Endodermal cell (in vitro differentiated cells): ENCODE data around the gene LYZL2. TPM values are rescaled to one million over a fixed set of nuclear protein-coding genes. Genes with fewer than 3 reads are reported as not detected.

ENCODE experiments used
- DNase-seq: peaks from one replicate; pipeline ENCODE4 v3.0.0-alpha.2; 2017
- H3K27ac ChIP-seq: 2 replicates; pipeline ENCODE4 v1.5.1; 2013; ENCODE audit warnings: mild to moderate bottlenecking, low read depth, low read length, moderate library complexity
- H3K27me3 ChIP-seq: 2 replicates; pipeline ENCODE4 v1.6.1; 2013; ENCODE audit warnings: mild to moderate bottlenecking, low read length, moderate library complexity; ENCODE audit not compliant: insufficient read depth, control insufficient read depth, poor library complexity, severe bottlenecking
- H3K36me3 ChIP-seq: 2 replicates; pipeline ENCODE4 v1.7.0; 2013; ENCODE audit warnings: mild to moderate bottlenecking, low read length, moderate library complexity; ENCODE audit not compliant: control insufficient read depth, insufficient read depth
- H3K4me1 ChIP-seq: one replicate; pipeline ENCODE4 v1.7.0; 2013; ENCODE audit warnings: low read length; ENCODE audit not compliant: control insufficient read depth, insufficient read depth
- H3K4me3 ChIP-seq: 2 replicates; pipeline ENCODE4 v1.5.1; 2013; ENCODE audit warnings: mild to moderate bottlenecking, low read length, moderate library complexity
- H3K9ac ChIP-seq: 2 replicates; pipeline ENCODE4 v1.6.1; 2013; ENCODE audit warnings: mild to moderate bottlenecking, low read length, moderate library complexity; ENCODE audit not compliant: poor library complexity, severe bottlenecking; ENCODE audit errors: extremely low read depth
- H3K9me3 ChIP-seq: 2 replicates; pipeline ENCODE4 v1.6.1; 2013; ENCODE audit warnings: mild to moderate bottlenecking, low read length, moderate library complexity; ENCODE audit not compliant: control insufficient read depth
- H3K27ac Mint-ChIP-seq: 2 replicates; pipeline ENCODE4 v1.8.0; 2020; ENCODE audit warnings: mixed read lengths
- H3K27me3 Mint-ChIP-seq: 2 replicates; pipeline ENCODE4 v1.8.0; 2021; ENCODE audit warnings: mild to moderate bottlenecking, mixed read lengths; ENCODE audit not compliant: insufficient read depth
- H3K36me3 Mint-ChIP-seq: 2 replicates; pipeline ENCODE4 v1.8.0; 2020; ENCODE audit warnings: low read depth, mixed read lengths
- H3K4me1 Mint-ChIP-seq: 2 replicates; pipeline ENCODE4 v1.8.0; 2020; ENCODE audit warnings: mixed read lengths
- H3K4me3 Mint-ChIP-seq: 2 replicates; pipeline ENCODE4 v1.8.0; 2020; ENCODE audit warnings: mild to moderate bottlenecking, moderate library complexity, mixed read lengths
- H3K9me3 Mint-ChIP-seq: 2 replicates; pipeline ENCODE4 v1.8.0; 2020; ENCODE audit warnings: mild to moderate bottlenecking, mixed read lengths
- CTCF ChIP-seq: fragments of 200-600 bp; sonication (generic); conservative IDR thresholded peaks from 2 replicates; pipeline ENCODE4 v1.5.0; 2021; ENCODE audit warnings: antibody characterized with exemption, mild to moderate bottlenecking
- WGBS, 2 experiments: methylation state at CpG; one replicate each; pipeline versions ENCODE4 v1.1.5 to v1.1.7; 2013; ENCODE audit warnings: missing lambda C conversion rate in 2 of 2, mixed read lengths in 1 of 2; ENCODE audit not compliant: insufficient coverage in 1 of 2, insufficient read length in 1 of 2; 5-methylcytosine and 5-hydroxymethylcytosine counted together
- total RNA-seq, 2 donors: library from RNA; stranded (reverse); fragmentation: NEBNext Ultra II Directional in 1 of 2; extraction: Animal tissue kit (Norgen Biotek cat#: 25700) in 1 of 2; gene quantifications; 2 replicates in 1 of 2; 3 replicates in 1 of 2; pipeline ENCODE4 v1.2.1, GENCODE V29; 2021

Gene LYZL2
- total RNA-seq, 2 donors from 2014 or later: not detected

DNA sequence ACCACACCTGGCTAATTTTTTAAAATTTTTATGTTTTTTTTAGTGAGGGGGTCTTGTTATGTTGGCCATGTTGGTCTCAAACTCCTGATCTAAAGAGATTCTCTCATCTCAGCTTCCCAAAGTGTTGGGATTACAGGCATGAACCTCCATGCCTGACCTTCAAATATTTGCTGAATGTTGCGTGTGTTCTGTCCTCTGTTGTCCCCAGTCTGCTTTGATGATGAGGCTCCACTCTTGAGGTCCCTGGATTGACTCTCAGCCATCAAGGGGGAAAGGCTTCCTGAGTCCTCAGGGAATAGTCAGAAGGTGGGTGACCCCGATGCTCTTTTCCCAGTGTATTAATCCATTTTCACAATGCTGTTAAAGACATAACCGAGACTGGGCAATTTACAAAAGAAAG is 26.0 kb downstream of the LYZL2 start:
- H3K27ac Mint-ChIP-seq: no peak overlapping the region
- TF ChIP-seq CTCF: no peak
- H3K36me3 ChIP-seq: no peaks in the 10 kb centered on the region
- DNase-seq: peak; percentile 1
- no peak overlapping the region for H3K4me3 Mint-ChIP-seq
- peaks cover 2% of the 10 kb centered on the region for H3K27me3 Mint-ChIP-seq
- no peak overlapping the region for H3K9ac ChIP-seq
- H3K9me3 ChIP-seq: no peaks in the 10 kb centered on the region
- no peaks in the 10 kb centered on the region for H3K4me1 ChIP-seq
- WGBS, 2 experiments: 37 to 77% methylated on average over 2 to 3 of the region's 3 CpGs
- no peak overlapping the region for H3K4me3 ChIP-seq
- H3K27ac ChIP-seq: no peak overlapping the region
- H3K36me3 Mint-ChIP-seq: no peaks in the 10 kb centered on the region
- H3K9me3 Mint-ChIP-seq: no peaks in the 10 kb centered on the region
- H3K4me1 Mint-ChIP-seq: peaks cover 9% of the 10 kb centered on the region
- no peaks in the 10 kb centered on the region for H3K27me3 ChIP-seq

- TF ChIP-seq CTCF: no peak
- Histone ChIP-seq H3K27me3 (no peaks in the 10 kb centered on the region), H3K9ac (no peak overlapping the region), H3K36me3 (no peaks in the 10 kb centered on the region), H3K4me3 (no peak overlapping the region), H3K9me3 (no peaks in the 10 kb centered on the region), H3K27ac (no peak overlapping the region), H3K4me1 (no peaks in the 10 kb centered on the region)
- peak; percentile 3 for DNase-seq
- Mint-ChIP-seq H3K9me3 (no peaks in the 10 kb centered on the region), H3K27me3 (peaks cover 2% of the 10 kb centered on the region), H3K27ac (no peak overlapping the region), H3K4me1 (peaks cover 16% of the 10 kb centered on the region), H3K36me3 (no peaks in the 10 kb centered on the region), H3K4me3 (no peak overlapping the region)
- WGBS, 2 experiments: 94% methylated on average over 1 of the region's 1 CpG; no CpG with 5 or more reads in 1 of the 2 experiments
These were observed 26.8 kb downstream of the LYZL2 start for GRCh38 chr10:30602747-30603146.

DNA sequence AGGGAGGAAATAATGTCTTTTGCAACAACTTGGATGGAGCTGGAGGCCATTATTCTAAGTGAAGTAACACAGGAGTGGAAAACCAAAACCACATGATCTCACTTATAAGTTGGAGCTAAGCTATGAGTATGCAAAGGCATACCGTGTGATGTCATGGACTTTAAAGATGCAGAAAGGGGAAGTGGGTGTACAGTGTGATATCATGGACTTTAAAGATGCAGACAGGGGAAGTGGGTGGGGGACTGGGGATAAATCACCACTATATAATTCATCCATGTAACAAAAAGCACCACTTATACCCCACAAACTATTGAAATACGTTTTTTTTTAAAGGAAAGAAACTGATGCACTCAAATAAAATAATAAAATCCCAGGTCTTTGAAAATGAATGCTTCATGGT is 29.5 kb downstream of the LYZL2 start:
- TF ChIP-seq CTCF: no peak
- WGBS, 2 experiments: 89 to 100% methylated on average over 1 to 2 of the region's 2 CpGs
- peaks cover 35% of the 10 kb centered on the region for H3K4me1 Mint-ChIP-seq
- H3K27ac Mint-ChIP-seq: no peak overlapping the region
- H3K9ac ChIP-seq: no peak overlapping the region
- no peaks in the 10 kb centered on the region for H3K4me1 ChIP-seq
- H3K4me3 Mint-ChIP-seq: no peak overlapping the region
- H3K27ac ChIP-seq: no peak overlapping the region
- H3K27me3 Mint-ChIP-seq: peaks cover 7% of the 10 kb centered on the region
- no peak for DNase-seq
- H3K27me3 ChIP-seq: no peaks in the 10 kb centered on the region
- H3K36me3 Mint-ChIP-seq: no peaks in the 10 kb centered on the region
- no peaks in the 10 kb centered on the region for H3K9me3 Mint-ChIP-seq
- H3K4me3 ChIP-seq: no peak overlapping the region
- H3K36me3 ChIP-seq: no peaks in the 10 kb centered on the region
- H3K9me3 ChIP-seq: no peaks in the 10 kb centered on the region
